Measurements from ENCODE around the gene HMGCR. TPM values are rescaled to one million over a fixed set of nuclear protein-coding genes. Genes with fewer than 3 reads are reported as not detected.

HMGCR gene
- total RNA-seq, 1 experiment from 2014 or later, result 178 TPM

DNA sequence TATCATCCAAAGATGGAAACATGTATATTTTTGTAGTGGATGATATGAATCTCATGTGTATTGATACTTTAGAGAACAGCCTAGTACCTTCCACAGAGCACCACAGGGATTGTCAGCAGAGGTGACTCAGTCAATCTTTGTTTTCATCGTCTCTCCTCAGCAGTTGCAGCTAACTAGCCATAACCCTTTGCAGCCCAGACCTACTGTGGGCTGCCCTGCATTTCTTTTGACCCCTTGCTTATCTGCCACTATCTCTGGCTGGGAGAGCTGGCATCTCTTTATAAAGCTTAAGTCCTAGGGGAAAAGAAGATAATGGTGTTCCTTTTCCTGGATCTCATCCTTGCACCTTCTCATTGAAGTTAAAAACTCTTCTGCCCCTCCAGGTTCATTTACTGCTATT, 28.7 kb downstream of the HMGCR start:
- no peak overlapping the region for H2AFZ ChIP-seq (ENCODE audit: low read length)
- peaks cover under 1 to 19% (median 10%) of the 10 kb centered on the region in 3 experiments; a peak in 5 of 7 replicates for H3K36me3 Mint-ChIP-seq (ENCODE audit: insufficient read depth in 1 of 3, low read depth in 3 of 3)
- H3K27me3 Mint-ChIP-seq (ENCODE audit: low read depth), result no peaks in the 10 kb centered on the region; the same call in 1 of the 2 replicates
- H4K91ac ChIP-seq (ENCODE audit: insufficient read length, low read depth, low read length), result no peak overlapping the region
- no peak overlapping the region for H3K4me3 Mint-ChIP-seq
- H3K4ac ChIP-seq (ENCODE audit: low read depth, low read length), result no peak overlapping the region
- H3K23me2 ChIP-seq (ENCODE audit: insufficient read length, low read depth, low read length, poor library complexity, severe bottlenecking), result no peaks in the 10 kb centered on the region
- H2BK20ac ChIP-seq (ENCODE audit: low read depth, low read length, poor library complexity, severe bottlenecking), result no peak overlapping the region
- no peaks in the 10 kb centered on the region for H4K20me1 ChIP-seq (ENCODE audit: control insufficient read depth, insufficient read depth, insufficient read length)
- H3K79me1 ChIP-seq (ENCODE audit: insufficient read depth, low read depth, low read length, poor library complexity, severe bottlenecking), result no peaks in the 10 kb centered on the region
- H2BK12ac ChIP-seq (ENCODE audit: insufficient read length, low read depth, low read length), result no peak overlapping the region
- H3K56ac ChIP-seq (ENCODE audit: insufficient read length, low read depth, low read length), result no peak overlapping the region
- no peak overlapping the region for H3K9ac ChIP-seq (ENCODE audit: extremely low read depth, insufficient read length, low read length)
- H3K79me2 ChIP-seq (ENCODE audit: insufficient read depth, low read length), result no peaks in the 10 kb centered on the region
- H3K4me1 Mint-ChIP-seq, result peaks cover 27 to 31% of the 10 kb centered on the region in 2 experiments
- no peak for TF ChIP-seq CTCF (conservative IDR thresholded peaks at IDR 0.05)
- H2BK15ac ChIP-seq (ENCODE audit: low read depth, low read length), result no peak overlapping the region
- no CpG with 5 or more reads among the region's 1 CpG for WGBS (ENCODE audit: extremely low coverage, insufficient read length, low lambda C conversion rate)
- H2BK120ac ChIP-seq (ENCODE audit: low read depth, low read length, poor library complexity, severe bottlenecking), result no peak overlapping the region
- no peak overlapping the region for H3K14ac ChIP-seq (ENCODE audit: insufficient read depth, low read length)
- H3K18ac ChIP-seq (ENCODE audit: insufficient read length, low read depth, low read length), result no peak overlapping the region
- H3K4me2 ChIP-seq (ENCODE audit: insufficient read depth, insufficient read length, low read length), result no peak overlapping the region
- H3K27me3 ChIP-seq (ENCODE audit: insufficient read depth, low read length), result no peaks in the 10 kb centered on the region
- H3K27ac Mint-ChIP-seq, result peak overlapping the region in 1 of 3 experiments; percentile 43; a peak in 2 of 7 replicates
- no peak overlapping the region for H2AK5ac ChIP-seq (ENCODE audit: insufficient read length, low read length)
- no peak overlapping the region for H4K5ac ChIP-seq (ENCODE audit: insufficient read length, low read depth, low read length)
- H3K27ac ChIP-seq (ENCODE audit: insufficient read length, low read depth, low read length), result no peak overlapping the region
- no peak overlapping the region for H3K23ac ChIP-seq (ENCODE audit: insufficient read length, low read depth, low read length)
- H3K9me3 Mint-ChIP-seq, result no peaks in the 10 kb centered on the region
- H2BK5ac ChIP-seq (ENCODE audit: insufficient read length, low read length), result no peak overlapping the region
- no peaks in the 10 kb centered on the region for H3K4me1 ChIP-seq (ENCODE audit: insufficient read depth, low read length)
- no peak overlapping the region for H4K8ac ChIP-seq (replicated peaks; ENCODE audit: insufficient read length, low read depth, low read length)
- H3K9me3 ChIP-seq (ENCODE audit: control insufficient read depth, low read depth, low read length), result no peaks in the 10 kb centered on the region
- DNase-seq, result no peak
- H3T11ph ChIP-seq (ENCODE audit: low read length), result no peak overlapping the region
